Tibial nerve (tissue), 4 donors: Measurements from ENCODE around the gene ZSCAN5B.

Experiments used
- EP300 ChIP-seq, 2 donors: sonication (generic); formaldehyde crosslinking; IDR thresholded peaks; one replicate each; pipeline ENCODE4 v1.6.1; 2017; ENCODE audit warnings: antibody characterized with exemption in 2 of 2, mild to moderate bottlenecking in 1 of 2
- POLR2A ChIP-seq, 2 donors: fragments of 450-650 bp; IDR thresholded peaks; one replicate each; pipeline ENCODE4 v1.6.1; 2017; ENCODE audit warnings: antibody characterized with exemption in 2 of 2, mild to moderate bottlenecking in 2 of 2, moderate library complexity in 2 of 2
- TF ChIP-seq, protein P1 (sequence below), 5 experiments: fragments of 200-600 bp in 3 of 5; fragments of 450-650 bp in 2 of 5; sonication (generic) in 3 of 5; IDR thresholded peaks; one replicate each; pipeline ENCODE4 v1.5.1; 2016 to 2019; ENCODE audit warnings: antibody characterized with exemption in 5 of 5, mild to moderate bottlenecking in 3 of 5, moderate library complexity in 2 of 5

DNA sequence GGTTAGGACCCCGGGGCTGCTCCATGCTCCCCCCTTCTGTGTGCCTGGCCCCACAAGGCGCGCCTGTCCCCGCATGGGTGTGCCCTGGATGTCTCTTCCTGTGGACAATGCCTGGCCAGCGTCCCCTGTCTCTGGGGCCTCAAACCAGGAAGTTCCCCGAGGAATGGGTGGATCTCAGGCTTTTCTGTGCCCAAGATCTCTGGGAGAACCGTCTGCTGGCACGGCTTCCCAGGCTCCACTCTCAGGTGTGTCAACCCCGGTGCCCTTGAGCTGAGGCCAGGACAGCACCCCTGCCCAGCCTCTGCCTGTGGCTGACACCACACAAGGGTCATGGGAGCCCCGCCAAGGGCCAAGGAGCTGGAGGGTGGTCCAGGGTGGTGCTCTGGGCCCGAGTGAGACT lies 40.8 kb downstream of the ZSCAN5B start:
- TF ChIP-seq, protein P1, sequence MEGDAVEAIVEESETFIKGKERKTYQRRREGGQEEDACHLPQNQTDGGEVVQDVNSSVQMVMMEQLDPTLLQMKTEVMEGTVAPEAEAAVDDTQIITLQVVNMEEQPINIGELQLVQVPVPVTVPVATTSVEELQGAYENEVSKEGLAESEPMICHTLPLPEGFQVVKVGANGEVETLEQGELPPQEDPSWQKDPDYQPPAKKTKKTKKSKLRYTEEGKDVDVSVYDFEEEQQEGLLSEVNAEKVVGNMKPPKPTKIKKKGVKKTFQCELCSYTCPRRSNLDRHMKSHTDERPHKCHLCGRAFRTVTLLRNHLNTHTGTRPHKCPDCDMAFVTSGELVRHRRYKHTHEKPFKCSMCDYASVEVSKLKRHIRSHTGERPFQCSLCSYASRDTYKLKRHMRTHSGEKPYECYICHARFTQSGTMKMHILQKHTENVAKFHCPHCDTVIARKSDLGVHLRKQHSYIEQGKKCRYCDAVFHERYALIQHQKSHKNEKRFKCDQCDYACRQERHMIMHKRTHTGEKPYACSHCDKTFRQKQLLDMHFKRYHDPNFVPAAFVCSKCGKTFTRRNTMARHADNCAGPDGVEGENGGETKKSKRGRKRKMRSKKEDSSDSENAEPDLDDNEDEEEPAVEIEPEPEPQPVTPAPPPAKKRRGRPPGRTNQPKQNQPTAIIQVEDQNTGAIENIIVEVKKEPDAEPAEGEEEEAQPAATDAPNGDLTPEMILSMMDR (IDR thresholded peaks at IDR 0.05), result no peak
- TF ChIP-seq EP300 (IDR thresholded peaks at IDR 0.05), result no peak
- TF ChIP-seq POLR2A (IDR thresholded peaks at IDR 0.05), result no peak
